Activated CD4-positive, alpha-beta T cell treated with anti-CD3 and anti-CD28 coated beads for 1 hour (primary cell): ENCODE results near the gene GFRA1.

Experiments used
- DNase-seq: peaks from one replicate; pipeline ENCODE4 v3.0.0-alpha.2; 2020

The GFRA1 gene

GRCh38 chr10:116270771-116271592 lies 2.0 kb downstream of the GFRA1 start:
- no peak for DNase-seq

- DNase-seq = no peak
These were observed 2.8 kb downstream of the GFRA1 start for GRCh38 chr10:116270126-116270770.

GRCh38 chr10:116269619-116270018 lies 3.4 kb downstream of the GFRA1 start:
- no peak for DNase-seq

GRCh38 chr10:116268976-116269375 lies 4.0 kb downstream of the GFRA1 start:
- no peak for DNase-seq

GRCh38 chr10:116265686-116266085 lies 7.3 kb downstream of the GFRA1 start:
- no peak for DNase-seq

GRCh38 chr10:116263870-116264655 lies 8.9 kb downstream of the GFRA1 start:
- no peak for DNase-seq

- DNase-seq = no peak
These were observed 10.3 kb downstream of the GFRA1 start for GRCh38 chr10:116262678-116263077.

- no peak for DNase-seq
These were observed 12.4 kb downstream of the GFRA1 start for GRCh38 chr10:116260599-116260998.

- DNase-seq = no peak
These were observed 13.4 kb downstream of the GFRA1 start for GRCh38 chr10:116259638-116260037.

GRCh38 chr10:116257785-116258184 lies 15.2 kb downstream of the GFRA1 start:
- DNase-seq = no peak

GRCh38 chr10:116256752-116257259 lies 16.2 kb downstream of the GFRA1 start:
- DNase-seq = no peak

GRCh38 chr10:116255886-116256751 lies 16.9 kb downstream of the GFRA1 start:
- DNase-seq = no peak

GRCh38 chr10:116254422-116255155 lies 18.4 kb downstream of the GFRA1 start:
- no peak for DNase-seq

GRCh38 chr10:116253716-116254115 lies 19.3 kb downstream of the GFRA1 start:
- DNase-seq = no peak

GRCh38 chr10:116251602-116252395 lies 21.2 kb downstream of the GFRA1 start:
- no peak for DNase-seq

GRCh38 chr10:116247691-116248090 lies 25.3 kb downstream of the GFRA1 start:
- DNase-seq = no peak

GRCh38 chr10:116246263-116246662 lies 26.7 kb downstream of the GFRA1 start:
- DNase-seq = no peak

- DNase-seq = no peak
These were observed 27.9 kb downstream of the GFRA1 start for GRCh38 chr10:116245156-116245555.

- DNase-seq = no peak
These were observed 31.2 kb downstream of the GFRA1 start for GRCh38 chr10:116241642-116242410.

GRCh38 chr10:116241085-116241484 lies 31.9 kb downstream of the GFRA1 start:
- no peak for DNase-seq
